ENCODE results near the gene OSBPL8.
"Not testable (repeated sequence)": the region's sequence is repeated elsewhere in the genome, so short reads cannot be mapped to it uniquely, and the experiment has no call there.

OSBPL8 gene

GRCh38 chr12:76422154-76422542, 137.4 kb downstream of the OSBPL8 start:
- DNase-seq (ENCODE audit: low spot score), result no peak

DNA sequence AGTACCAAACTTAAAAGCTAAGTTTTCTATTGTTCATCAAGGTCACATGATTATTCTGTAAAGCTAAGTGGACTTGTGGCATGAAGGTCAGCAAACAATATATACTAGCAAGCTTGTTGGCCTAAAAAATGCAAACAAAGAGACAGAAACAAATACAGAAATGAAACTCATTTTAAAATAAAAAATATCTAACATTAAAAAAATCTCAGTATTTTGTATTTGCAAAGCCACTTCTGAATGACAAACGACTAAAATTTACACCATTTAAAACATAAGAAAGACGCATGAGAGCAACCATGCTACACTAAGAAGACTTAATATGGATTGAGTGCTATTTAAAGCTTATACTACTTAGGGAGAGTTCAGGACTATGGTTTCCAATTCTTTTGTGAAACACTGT, 138.5 kb downstream of the OSBPL8 start:
- DNase-seq (ENCODE audit: low spot score), result no peak

- no peak for DNase-seq (ENCODE audit: low spot score)
Observed at GRCh38 chr12:76420222-76420621, 139.3 kb downstream of the OSBPL8 start.

- DNase-seq (ENCODE audit: low spot score), result no peak
Observed at GRCh38 chr12:76417116-76417515, 142.5 kb downstream of the OSBPL8 start.

DNA sequence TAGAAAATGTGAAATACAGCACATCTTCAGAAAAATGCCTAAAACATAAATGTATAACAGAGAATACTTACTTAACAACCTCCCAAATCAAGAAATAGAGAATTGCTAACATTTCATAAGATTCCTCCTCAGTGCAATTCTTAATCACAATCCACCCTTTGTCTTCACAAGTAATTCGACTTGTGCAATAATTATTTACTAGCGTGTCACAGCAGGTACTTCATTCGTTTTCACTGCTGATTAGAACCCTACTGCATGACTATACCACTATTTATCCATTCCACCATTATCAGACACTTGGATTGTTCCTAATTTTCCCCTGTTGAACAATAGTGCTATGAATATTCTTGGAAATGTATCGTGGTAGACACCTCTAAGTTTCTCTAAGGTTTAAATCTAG, 146.4 kb downstream of the OSBPL8 start:
- no peak for DNase-seq (ENCODE audit: low spot score)

DNA sequence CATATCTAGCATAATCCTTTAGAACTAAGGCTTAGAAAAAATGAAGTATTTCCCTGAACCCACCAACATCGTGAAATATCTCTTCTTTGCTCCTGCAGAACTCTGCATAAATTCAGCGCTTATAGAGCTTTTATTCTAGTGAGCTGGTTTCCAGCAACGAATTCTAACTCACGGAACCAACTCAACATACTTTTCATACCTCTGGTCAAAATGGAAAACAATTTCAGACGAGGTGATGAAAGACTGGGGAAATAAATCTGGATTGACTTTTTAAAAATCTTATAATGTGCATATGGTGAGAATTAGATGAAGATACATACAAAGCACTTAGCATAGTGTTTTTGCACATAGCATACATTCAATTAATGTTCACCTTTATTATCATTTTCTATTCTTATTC, 148.8 kb downstream of the OSBPL8 start:
- no peak for DNase-seq (ENCODE audit: low spot score)

DNA sequence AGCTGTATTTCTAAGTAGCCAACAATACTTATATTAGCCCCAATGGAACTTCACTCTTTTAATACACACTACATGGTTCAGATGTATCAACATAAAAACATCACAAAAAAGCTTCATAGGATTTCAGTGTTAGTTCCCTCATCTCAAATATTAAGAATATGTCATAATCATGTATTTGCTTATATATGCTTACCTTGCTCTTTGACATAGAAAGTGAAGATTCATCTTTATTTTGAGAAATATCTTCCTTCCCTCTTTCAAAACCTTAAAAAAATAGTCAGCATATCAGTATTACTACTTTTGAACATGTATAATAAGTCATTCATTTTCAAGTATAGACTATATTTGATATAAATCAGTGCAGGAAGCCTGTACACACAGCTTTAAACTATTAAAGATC, 149.2 kb downstream of the OSBPL8 start:
- DNase-seq (ENCODE audit: low spot score), result no peak

GRCh38 chr12:76409074-76409473, 150.5 kb downstream of the OSBPL8 start:
- DNase-seq (ENCODE audit: low spot score), result no peak

DNA sequence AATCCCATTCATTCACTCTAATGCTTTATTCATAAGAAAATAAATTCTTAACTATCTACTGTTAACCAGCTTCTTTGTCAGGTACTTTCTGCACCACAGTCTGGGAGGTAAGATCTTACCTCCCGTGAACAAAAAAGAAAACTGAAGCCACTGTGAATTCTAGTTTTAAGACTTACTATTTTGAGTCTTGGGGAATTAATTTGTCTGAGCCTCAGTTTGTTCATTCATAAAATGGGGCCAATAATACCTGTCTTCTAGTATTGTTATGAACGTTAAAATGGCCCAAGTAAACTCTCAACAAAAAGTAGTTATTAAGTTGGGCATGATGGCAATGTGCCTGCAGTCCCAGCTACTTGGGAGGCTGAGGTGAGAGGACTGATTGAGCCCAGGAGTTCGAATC, 151.9 kb downstream of the OSBPL8 start:
- no peak for DNase-seq (ENCODE audit: low spot score)

GRCh38 chr12:76402259-76402658, 157.3 kb downstream of the OSBPL8 start:
- DNase-seq (ENCODE audit: low spot score), result peak; percentile 54

DNA sequence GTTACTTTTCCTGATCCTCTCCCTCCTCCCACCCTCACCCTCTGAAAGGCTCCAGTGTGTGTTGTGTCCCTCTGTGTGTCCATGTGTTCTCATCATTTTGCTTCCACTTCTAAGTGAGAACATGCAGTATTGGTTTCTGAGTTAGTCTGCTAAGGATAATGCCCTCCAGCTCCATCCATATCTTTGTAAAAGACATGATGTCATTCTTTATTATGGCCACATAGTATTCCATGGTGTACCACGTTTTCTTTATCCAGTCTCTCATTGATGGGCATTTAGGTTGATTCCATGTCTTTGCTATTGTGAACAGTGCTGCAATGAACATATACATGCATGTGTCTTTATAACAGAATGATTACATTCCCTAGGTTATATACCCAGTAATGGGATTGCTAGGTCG, 159.4 kb downstream of the OSBPL8 start:
- DNase-seq (ENCODE audit: low spot score), result no peak

- DNase-seq (ENCODE audit: low spot score), result no peak
Observed at GRCh38 chr12:76399040-76399439, 160.5 kb downstream of the OSBPL8 start.

GRCh38 chr12:76398106-76398505, 161.5 kb downstream of the OSBPL8 start:
- no peak for DNase-seq (ENCODE audit: low spot score)

DNA sequence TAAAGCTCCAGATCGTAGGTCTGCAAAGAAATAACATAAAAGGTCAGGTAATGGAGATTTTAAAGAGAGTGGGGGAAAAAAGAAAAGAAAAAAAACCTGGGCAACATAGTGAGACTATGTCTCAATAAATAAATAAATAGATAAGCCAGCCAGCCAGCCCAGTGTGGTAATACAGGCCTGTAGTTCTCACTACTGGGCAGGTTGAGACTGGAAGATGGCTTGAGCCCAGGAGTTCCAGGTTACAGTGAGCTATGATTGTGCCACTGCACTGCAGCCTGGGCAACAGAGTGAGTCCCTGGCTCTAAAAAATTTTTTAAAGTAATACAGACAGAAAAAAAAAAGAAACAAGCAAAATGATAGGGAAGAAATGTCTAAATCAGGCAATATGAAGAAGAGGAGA, 168.1 kb downstream of the OSBPL8 start:
- no peak for DNase-seq (ENCODE audit: low spot score)

DNA sequence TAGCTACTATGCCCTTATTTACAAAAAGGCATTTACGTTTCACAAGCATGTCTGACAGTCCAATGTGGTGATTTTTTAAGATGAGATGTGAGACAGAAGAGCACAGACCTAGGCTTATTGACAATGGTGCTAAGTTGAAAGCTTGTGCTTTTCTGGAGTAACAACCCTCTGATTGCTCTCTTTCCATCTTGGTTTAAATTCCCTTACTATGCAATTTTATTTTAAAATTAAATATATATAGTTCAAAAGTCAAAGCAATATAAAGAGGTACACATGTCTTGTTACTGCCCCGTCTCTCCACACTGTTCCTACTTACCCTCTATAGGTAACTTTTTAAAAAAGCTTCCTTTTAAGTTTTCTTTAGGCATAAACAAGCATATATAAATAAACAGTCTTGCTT, 172.0 kb downstream of the OSBPL8 start:
- no peak for DNase-seq (ENCODE audit: low spot score)

DNA sequence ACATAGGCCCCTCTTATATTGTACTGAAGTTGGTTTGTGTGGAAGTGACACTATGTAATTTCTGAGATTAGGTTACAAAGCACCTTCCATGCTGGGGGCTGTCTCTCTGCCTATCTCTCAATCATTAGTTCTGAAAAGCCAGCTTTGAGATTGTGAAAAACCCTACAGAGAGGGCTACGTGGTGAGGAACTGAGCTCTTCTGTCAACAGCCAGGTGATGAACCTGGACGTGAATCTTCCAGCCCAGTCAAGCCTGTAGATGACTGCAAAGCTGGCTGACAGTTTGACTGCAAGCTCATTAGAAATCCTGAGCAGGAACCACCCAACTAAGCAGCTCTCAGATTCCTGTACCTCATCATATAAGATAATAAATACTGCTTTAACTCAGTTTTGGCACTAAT, 175.0 kb downstream of the OSBPL8 start:
- no peak for DNase-seq (ENCODE audit: low spot score)

- no peak for DNase-seq (ENCODE audit: low spot score)
Observed at GRCh38 chr12:76383988-76384387, 175.6 kb downstream of the OSBPL8 start.

- no peak for DNase-seq (ENCODE audit: low spot score)
Observed at GRCh38 chr12:76379261-76379660, 180.3 kb downstream of the OSBPL8 start.

DNA sequence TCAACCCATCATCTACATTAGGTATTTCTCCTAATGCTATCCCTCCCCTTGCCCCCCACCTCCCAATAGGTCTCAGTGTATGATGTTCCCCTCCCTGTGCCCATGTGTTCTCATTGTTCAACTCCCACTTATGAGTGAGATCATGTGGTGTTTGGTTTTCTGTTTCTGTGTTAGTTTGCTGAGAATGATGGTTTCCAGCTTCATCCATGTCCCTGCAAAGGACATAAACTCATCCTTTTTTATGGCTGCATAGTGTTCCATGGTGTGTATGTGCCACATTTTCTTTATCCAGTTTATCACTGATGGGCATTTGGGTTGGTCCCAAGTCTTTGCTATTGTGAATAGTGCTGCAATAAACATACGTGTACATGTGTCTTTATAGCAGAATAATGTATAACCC, 182.7 kb downstream of the OSBPL8 start:
- not testable (repeated sequence) for DNase-seq (ENCODE audit: low spot score)

- DNase-seq (ENCODE audit: low spot score), result no peak
Observed at GRCh38 chr12:76375939-76376338, 183.6 kb downstream of the OSBPL8 start.

DNA sequence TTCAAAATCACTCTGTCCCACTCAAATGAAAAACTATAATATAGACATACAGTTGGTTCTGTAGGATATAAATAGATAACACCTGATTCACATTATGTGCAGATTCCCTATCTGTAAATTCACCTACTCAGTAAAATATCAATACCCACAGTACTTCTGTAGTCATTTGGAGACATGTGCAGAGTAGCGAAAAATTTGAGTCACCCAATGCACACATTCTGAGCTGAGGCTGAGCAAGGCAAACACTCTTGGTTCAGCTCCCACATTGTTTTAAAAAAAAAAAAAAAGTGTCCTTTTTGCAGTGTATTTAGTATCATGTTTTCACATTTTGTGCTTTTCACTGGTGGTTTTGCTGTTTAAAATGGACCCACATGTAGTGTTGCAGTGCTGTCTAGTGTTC, 184.1 kb downstream of the OSBPL8 start:
- DNase-seq (ENCODE audit: low spot score), result no peak

DNA sequence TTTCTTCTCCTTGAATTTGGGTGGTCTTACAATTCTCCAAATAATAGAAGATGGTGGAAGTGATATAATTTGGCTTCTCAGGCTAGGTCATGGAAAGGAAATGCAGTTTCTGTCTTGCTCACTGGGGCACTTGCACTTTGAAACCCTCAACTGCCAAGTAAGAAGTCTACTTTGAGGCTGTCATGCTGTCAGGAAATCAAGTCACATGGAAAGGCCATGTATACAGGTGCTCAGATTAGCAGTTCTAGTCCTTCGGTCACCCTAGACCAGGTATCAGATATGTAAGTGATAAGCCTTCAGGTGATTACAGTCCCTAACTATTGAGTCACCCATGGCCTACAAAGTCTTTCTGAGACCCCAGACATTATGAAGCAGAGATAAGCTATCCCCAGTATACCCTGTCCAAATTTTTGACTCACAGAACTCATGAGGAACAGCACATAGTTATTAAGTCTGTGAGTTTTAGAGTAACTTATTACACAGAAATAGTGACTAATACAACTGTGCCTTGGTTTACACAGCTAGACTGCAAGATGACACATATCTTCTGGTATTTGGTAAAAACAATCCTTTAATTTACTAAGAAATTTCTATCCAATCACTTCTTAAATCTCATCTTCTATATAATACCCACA, 185.1 kb downstream of the OSBPL8 start:
- DNase-seq (ENCODE audit: low spot score), result no peak

DNA sequence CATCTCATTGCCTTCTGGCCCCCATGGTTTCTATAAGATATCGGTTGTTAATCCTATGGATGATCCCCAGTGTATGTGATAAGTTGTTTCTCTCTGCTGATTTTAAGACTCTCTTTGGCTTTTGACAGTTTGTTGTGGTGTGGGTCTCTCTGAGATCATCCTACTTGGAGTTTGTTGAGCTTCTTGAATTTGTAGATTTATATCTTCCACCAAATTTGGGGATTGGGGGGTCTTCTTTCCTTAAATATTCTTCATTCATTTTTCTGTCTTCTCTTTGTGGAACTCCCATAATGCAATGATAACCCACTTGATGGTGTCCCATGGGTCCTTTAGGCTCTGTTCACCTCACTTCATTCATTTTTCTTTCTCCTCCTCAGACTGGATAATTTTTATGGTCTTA, 191.3 kb downstream of the OSBPL8 start:
- no peak for DNase-seq (ENCODE audit: low spot score)

GRCh38 chr12:76366163-76366562, 193.4 kb downstream of the OSBPL8 start:
- DNase-seq (ENCODE audit: low spot score), result no peak

- DNase-seq (ENCODE audit: low spot score), result not testable (repeated sequence)
Observed at GRCh38 chr12:76364131-76364530, 195.4 kb downstream of the OSBPL8 start.
